Measurements from ENCODE around the gene LGI4. TPM values are rescaled to one million over a fixed set of nuclear protein-coding genes. Genes with fewer than 3 reads are reported as not detected.

Gene LGI4
- polyA plus RNA-seq, 2 of the 4 experiments (the other 2 are of a cell fraction), result 0.06 to 0.09 TPM

DNA sequence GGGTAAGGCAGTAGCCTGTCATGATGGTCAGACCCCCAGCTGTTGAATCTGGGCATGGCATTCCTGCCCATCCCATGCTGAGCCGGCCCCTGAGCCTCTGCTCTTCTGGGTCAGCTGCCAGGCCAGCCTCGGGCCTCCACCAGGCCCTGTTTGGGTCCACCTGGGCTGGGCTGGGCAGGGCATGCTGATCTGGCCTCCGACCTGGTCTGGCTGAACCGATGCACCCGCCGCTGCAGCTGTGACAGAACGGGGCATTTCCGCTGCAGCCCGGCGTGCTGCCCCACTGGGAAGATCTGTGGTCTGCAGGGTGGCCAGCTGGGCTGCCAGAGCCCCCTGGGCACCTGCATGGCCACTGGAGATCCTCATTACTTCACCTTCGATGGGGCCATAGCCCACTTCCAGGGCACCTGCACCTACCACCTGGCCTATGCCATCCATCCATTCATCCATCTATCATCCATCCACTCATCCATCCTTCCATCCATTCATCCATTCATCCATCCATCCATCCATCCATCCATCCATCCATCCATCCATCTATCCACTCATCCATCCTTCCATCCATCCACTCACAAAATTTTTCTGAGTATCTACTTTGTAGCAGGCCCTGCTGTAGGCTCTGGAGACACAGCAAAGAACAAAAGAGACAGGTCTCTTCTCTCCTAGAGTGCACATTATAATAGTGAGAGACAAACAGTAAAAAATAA is 40.8 kb downstream of the LGI4 start:
- H3K4me2 ChIP-seq, result no peak overlapping the region
- ChIA-PET CTCF (interaction anchor here (1.0 to 5.2 kb wide), 6 partner anchors 15 to 121 kb away, joined by 3 to 69 read pairs (median 48); partner anchors contain the start of gene FXYD5), POLR2A (no interaction called here)
- peaks cover 3% of the 10 kb centered on the region; the same call in 1 of the 3 replicates for H3K4me1 ChIP-seq
- FAIRE-seq (no peak), ATAC-seq (no peak), DNase-seq (ENCODE audit: low read depth in 1 of 2, low spot score in 1 of 2) (no peak)
- no peak overlapping the region for H3K27ac ChIP-seq
- no peak overlapping the region for H3K4me3 ChIP-seq
- 63% methylated on average over 10 of the region's 11 CpGs for WGBS (ENCODE audit: missing lambda C conversion rate)
- TF ChIP-seq FOXS1 (CRISPR knock-in tag; IDR thresholded peaks at IDR 0.05) (no peak), ZNF302 (CRISPR knock-in tag; IDR thresholded peaks at IDR 0.05) (no peak), FOSB (CRISPR knock-in tag; IDR thresholded peaks at IDR 0.05) (no peak)
- TF ChIP-seq, protein P1, sequence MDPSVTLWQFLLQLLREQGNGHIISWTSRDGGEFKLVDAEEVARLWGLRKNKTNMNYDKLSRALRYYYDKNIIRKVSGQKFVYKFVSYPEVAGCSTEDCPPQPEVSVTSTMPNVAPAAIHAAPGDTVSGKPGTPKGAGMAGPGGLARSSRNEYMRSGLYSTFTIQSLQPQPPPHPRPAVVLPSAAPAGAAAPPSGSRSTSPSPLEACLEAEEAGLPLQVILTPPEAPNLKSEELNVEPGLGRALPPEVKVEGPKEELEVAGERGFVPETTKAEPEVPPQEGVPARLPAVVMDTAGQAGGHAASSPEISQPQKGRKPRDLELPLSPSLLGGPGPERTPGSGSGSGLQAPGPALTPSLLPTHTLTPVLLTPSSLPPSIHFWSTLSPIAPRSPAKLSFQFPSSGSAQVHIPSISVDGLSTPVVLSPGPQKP (IDR thresholded peaks at IDR 0.05; ENCODE audit: low read depth, low read length), result no peak
- H3K9me3 ChIP-seq, result no peaks in the 10 kb centered on the region

DNA sequence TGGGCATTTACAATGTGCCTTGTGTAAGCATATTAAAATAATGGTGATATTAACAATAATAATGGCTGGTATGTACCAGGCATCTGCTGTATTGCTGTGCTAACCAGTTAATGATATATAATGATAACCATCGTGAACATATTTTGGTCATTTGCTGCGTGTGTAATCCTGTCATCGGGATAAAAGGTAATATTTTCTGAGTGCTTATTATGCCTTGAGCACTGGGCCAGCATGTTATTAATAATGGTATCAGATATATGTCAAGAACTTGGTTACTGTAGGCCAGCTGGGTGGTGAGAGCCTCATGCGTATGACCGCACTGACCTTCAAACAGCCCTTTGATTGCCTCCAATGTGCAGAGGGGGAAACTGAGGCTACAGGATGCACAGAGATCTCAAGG is 41.4 kb downstream of the LGI4 start:
- FAIRE-seq, result no peak
- 83% methylated on average over 5 of the region's 5 CpGs for WGBS (ENCODE audit: missing lambda C conversion rate)

DNA sequence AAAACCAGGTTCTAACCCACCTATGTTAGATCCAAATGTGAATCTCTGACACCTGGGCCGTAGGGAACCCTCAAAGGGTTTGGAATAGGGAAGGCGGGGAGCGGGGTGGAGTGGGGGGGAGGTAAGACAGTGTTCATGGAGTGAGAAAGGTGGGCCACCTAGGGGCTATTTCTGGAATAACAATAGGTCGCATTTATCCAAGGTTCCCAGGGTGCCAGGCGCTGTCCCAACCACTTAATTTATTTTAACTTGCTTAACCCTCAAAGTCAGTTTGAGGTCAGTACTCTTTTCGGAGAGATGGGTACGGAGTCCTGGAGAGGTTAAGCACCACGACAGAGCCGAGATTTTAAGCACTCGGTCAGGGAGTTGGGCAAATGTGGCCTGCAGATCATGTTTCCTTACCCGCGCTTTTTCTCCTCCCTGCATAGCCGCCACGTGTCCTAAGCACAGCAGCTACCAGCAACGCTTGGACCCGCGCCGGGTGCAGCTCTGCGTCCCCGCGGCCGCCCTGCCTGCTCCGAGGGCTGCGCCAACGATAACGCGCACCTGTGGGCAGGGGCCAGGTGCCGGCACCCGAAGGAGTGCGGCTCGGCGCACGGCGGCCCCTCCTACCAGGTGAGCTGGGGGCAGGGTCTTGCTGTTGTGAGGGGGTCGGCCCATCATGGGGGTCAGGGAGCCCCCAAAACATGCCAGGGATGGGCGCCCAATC is 44.2 kb downstream of the LGI4 start:
- POLR2A ChIA-PET, result no interaction called here
- WGBS (ENCODE audit: missing lambda C conversion rate), result 19% methylated on average over 23 of the region's 36 CpGs
- peaks cover 11% of the 10 kb centered on the region; the same call in 2 of the 3 replicates for H3K4me1 ChIP-seq
- no peaks in the 10 kb centered on the region for H3K9me3 ChIP-seq
- peak overlapping the region; percentile 74 for H3K4me2 ChIP-seq
- H3K27ac ChIP-seq, result peak overlapping the region; percentile 10 to 60; a peak in 4 of 6 replicates
- peak; percentile 13 for FAIRE-seq
- H3K4me3 ChIP-seq, result peak overlapping the region; percentile 29; the same call in 2 of the 3 replicates
- peak; percentile 82 to 99 for DNase-seq (ENCODE audit: low read depth in 1 of 2, low spot score in 1 of 2)
- CTCF ChIA-PET, result interaction anchor here (0.6 to 5.2 kb wide), 42 partner anchors 10 to 452 kb away, joined by 3 to 69 read pairs (median 6); partner anchors contain the start of genes FXYD3, GRAMD1A and LGI4
- ATAC-seq, result peak; percentile 82 to 92
- TF ChIP-seq RCOR1 (IDR thresholded peaks at IDR 0.05; ENCODE audit: low read depth, low read length) (no peak), GATA3 (IDR thresholded peaks at IDR 0.05; ENCODE audit: borderline replicate concordance) (no peak), CBX2 (IDR thresholded peaks at IDR 0.05; ENCODE audit: borderline replicate concordance, low read depth) (no peak), RAD21 (conservative IDR thresholded peaks at IDR 0.05 in 1 of 2, IDR thresholded peaks at IDR 0.05 in 1 of 2) (peak; percentile 88 to 97), NPAS2 (CRISPR knock-in tag; IDR thresholded peaks at IDR 0.05; ENCODE audit: borderline replicate concordance) (no peak), EHMT2 (IDR thresholded peaks at IDR 0.05; ENCODE audit: low read depth) (no peak), HOXB13 (CRISPR knock-in tag; IDR thresholded peaks at IDR 0.05; ENCODE audit: low read depth) (no peak), RARB (CRISPR knock-in tag; IDR thresholded peaks at IDR 0.05) (no peak), NR3C1 (IDR thresholded peaks at IDR 0.05) (no peak), CHD2 (IDR thresholded peaks at IDR 0.05; ENCODE audit: low read length, partially characterized antibody) (no peak), KDM1A (IDR thresholded peaks at IDR 0.05; ENCODE audit: low read depth) (no peak), KDM5A (IDR thresholded peaks at IDR 0.05) (no peak), FOSB (CRISPR knock-in tag; IDR thresholded peaks at IDR 0.05) (no peak), POLR2AphosphoS2 (conservative IDR thresholded peaks at IDR 0.05; ENCODE audit: low read length) (no peak), MYC (IDR thresholded peaks at IDR 0.05; ENCODE audit: borderline replicate concordance, low read length) (no peak), ESRRA (IDR thresholded peaks at IDR 0.05; ENCODE audit: borderline replicate concordance, low read length) (peak; percentile 32; the same call in 1 of the 2 replicates), FOXS1 (CRISPR knock-in tag; IDR thresholded peaks at IDR 0.05) (no peak)
- TF ChIP-seq, protein P2, sequence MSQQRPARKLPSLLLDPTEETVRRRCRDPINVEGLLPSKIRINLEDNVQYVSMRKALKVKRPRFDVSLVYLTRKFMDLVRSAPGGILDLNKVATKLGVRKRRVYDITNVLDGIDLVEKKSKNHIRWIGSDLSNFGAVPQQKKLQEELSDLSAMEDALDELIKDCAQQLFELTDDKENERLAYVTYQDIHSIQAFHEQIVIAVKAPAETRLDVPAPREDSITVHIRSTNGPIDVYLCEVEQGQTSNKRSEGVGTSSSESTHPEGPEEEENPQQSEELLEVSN (IDR thresholded peaks at IDR 0.05; ENCODE audit: borderline replicate concordance, low read depth), result peak; percentile 64; the same call in 1 of the 2 replicates
- TF ChIP-seq, protein P3, sequence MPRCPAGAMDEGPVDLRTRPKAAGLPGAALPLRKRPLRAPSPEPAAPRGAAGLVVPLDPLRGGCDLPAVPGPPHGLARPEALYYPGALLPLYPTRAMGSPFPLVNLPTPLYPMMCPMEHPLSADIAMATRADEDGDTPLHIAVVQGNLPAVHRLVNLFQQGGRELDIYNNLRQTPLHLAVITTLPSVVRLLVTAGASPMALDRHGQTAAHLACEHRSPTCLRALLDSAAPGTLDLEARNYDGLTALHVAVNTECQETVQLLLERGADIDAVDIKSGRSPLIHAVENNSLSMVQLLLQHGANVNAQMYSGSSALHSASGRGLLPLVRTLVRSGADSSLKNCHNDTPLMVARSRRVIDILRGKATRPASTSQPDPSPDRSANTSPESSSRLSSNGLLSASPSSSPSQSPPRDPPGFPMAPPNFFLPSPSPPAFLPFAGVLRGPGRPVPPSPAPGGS (IDR thresholded peaks at IDR 0.05), result no peak

More for the DNA sequence above, 41.4 kb downstream of the LGI4 start:
- no peak for TF ChIP-seq FOSL2 (IDR thresholded peaks at IDR 0.05)
- TF ChIP-seq FOSL2 (CRISPR knock-in tag; IDR thresholded peaks at IDR 0.05), result no peak
- TF ChIP-seq, protein P2 (IDR thresholded peaks at IDR 0.05; ENCODE audit: borderline replicate concordance, low read depth), result no peak
- TF ChIP-seq GATA3 (IDR thresholded peaks at IDR 0.05; ENCODE audit: borderline replicate concordance), result no peak
- TF ChIP-seq RAD21 (conservative IDR thresholded peaks at IDR 0.05 in 1 of 2, IDR thresholded peaks at IDR 0.05 in 1 of 2), result no peak
- TF ChIP-seq, protein P4, sequence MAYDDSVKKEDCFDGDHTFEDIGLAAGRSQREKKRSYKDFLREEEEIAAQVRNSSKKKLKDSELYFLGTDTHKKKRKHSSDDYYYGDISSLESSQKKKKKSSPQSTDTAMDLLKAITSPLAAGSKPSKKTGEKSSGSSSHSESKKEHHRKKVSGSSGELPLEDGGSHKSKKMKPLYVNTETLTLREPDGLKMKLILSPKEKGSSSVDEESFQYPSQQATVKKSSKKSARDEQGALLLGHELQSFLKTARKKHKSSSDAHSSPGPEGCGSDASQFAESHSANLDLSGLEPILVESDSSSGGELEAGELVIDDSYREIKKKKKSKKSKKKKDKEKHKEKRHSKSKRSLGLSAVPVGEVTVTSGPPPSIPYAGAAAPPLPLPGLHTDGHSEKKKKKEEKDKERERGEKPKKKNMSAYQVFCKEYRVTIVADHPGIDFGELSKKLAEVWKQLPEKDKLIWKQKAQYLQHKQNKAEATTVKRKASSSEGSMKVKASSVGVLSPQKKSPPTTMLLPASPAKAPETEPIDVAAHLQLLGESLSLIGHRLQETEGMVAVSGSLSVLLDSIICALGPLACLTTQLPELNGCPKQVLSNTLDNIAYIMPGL (CRISPR knock-in tag; IDR thresholded peaks at IDR 0.05; ENCODE audit: borderline replicate concordance), result no peak
- no peak for ATAC-seq
- no peaks in the 10 kb centered on the region for H3K9me3 ChIP-seq
- peaks cover 8% of the 10 kb centered on the region; the same call in 2 of the 3 replicates for H3K4me1 ChIP-seq
- POLR2A ChIA-PET, result no interaction called here
- no peak overlapping the region for H3K27ac ChIP-seq
- H3K4me2 ChIP-seq, result no peak overlapping the region
- CTCF ChIA-PET, result interaction anchor here (1.0 to 5.2 kb wide), 9 partner anchors 7 to 334 kb away, joined by 3 to 69 read pairs (median 38); partner anchors contain the start of gene FXYD5
- no peak overlapping the region for H3K4me3 ChIP-seq
- no peak for DNase-seq (ENCODE audit: low read depth in 1 of 2, low spot score in 1 of 2)

Measured in A549 (cell line).